ENCODE measurements around the gene MAP3K2.
A peak's percentile ranks its signal among the peaks of the same experiment; 100 is the strongest.

MAP3K2 gene

DNA sequence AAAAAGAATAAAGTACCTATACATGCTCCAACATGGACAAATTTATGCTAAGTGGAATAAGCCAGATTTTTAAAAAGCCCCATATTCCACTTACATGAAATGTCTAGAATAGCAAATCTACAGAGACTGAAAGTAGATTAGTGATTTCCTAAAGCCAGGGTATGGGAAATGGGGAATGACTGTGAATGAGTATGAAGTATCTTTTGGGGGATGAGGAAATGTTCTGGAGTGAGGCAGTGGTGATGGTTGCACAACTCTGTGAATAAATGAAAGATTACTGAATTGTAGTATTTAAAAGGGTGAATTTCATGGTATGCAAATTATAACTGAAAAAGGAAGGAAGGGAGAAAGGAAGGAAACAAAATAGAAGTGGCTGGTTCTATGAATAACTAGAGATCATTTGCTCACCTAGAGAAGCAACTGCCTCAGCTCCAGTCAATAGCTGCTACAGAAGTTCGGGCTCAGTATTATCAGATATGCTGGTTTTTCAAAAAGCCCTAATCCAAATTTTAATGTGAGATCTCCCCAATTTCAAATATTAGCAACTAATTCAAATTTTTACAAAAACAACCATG lies 39.3 kb downstream of the MAP3K2 start:
- H3K36me3 ChIP-seq (ENCODE audit: control insufficient read depth, insufficient read depth, low read length): no peaks in the 10 kb centered on the region
- no peaks in the 10 kb centered on the region for H3K27me3 ChIP-seq (replicated peaks; ENCODE audit: control insufficient read depth, insufficient read depth, low read length)
- no peak overlapping the region for H3K4me3 ChIP-seq (replicated peaks; ENCODE audit: low read depth, low read length)
- TF ChIP-seq, protein P1, sequence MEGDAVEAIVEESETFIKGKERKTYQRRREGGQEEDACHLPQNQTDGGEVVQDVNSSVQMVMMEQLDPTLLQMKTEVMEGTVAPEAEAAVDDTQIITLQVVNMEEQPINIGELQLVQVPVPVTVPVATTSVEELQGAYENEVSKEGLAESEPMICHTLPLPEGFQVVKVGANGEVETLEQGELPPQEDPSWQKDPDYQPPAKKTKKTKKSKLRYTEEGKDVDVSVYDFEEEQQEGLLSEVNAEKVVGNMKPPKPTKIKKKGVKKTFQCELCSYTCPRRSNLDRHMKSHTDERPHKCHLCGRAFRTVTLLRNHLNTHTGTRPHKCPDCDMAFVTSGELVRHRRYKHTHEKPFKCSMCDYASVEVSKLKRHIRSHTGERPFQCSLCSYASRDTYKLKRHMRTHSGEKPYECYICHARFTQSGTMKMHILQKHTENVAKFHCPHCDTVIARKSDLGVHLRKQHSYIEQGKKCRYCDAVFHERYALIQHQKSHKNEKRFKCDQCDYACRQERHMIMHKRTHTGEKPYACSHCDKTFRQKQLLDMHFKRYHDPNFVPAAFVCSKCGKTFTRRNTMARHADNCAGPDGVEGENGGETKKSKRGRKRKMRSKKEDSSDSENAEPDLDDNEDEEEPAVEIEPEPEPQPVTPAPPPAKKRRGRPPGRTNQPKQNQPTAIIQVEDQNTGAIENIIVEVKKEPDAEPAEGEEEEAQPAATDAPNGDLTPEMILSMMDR (IDR thresholded peaks at IDR 0.05; ENCODE audit: insufficient read depth, low read length, poor library complexity, severe bottlenecking): no peak
- DNase-seq (ENCODE audit: extremely low read depth, insufficient read length): no peak

- no peak overlapping the region for H3K4me3 ChIP-seq (replicated peaks; ENCODE audit: low read depth, low read length)
- no peaks in the 10 kb centered on the region for H3K27me3 ChIP-seq (replicated peaks; ENCODE audit: control insufficient read depth, insufficient read depth, low read length)
- no peaks in the 10 kb centered on the region for H3K36me3 ChIP-seq (ENCODE audit: control insufficient read depth, insufficient read depth, low read length)
- no peak for DNase-seq (ENCODE audit: extremely low read depth, insufficient read length)
- TF ChIP-seq, protein P1 (IDR thresholded peaks at IDR 0.05; ENCODE audit: insufficient read depth, low read length, poor library complexity, severe bottlenecking): no peak
Measured at GRCh38 chr2:127347734-127348392, 39.9 kb downstream of the MAP3K2 start.

- TF ChIP-seq, protein P1 (IDR thresholded peaks at IDR 0.05; ENCODE audit: insufficient read depth, low read length, poor library complexity, severe bottlenecking): no peak
- no peak overlapping the region for H3K4me3 ChIP-seq (replicated peaks; ENCODE audit: low read depth, low read length)
- no peak for DNase-seq (ENCODE audit: extremely low read depth, insufficient read length)
- H3K27me3 ChIP-seq (replicated peaks; ENCODE audit: control insufficient read depth, insufficient read depth, low read length): no peaks in the 10 kb centered on the region
- no peaks in the 10 kb centered on the region for H3K36me3 ChIP-seq (ENCODE audit: control insufficient read depth, insufficient read depth, low read length)
Measured at GRCh38 chr2:127347015-127347414, 40.8 kb downstream of the MAP3K2 start.

DNA sequence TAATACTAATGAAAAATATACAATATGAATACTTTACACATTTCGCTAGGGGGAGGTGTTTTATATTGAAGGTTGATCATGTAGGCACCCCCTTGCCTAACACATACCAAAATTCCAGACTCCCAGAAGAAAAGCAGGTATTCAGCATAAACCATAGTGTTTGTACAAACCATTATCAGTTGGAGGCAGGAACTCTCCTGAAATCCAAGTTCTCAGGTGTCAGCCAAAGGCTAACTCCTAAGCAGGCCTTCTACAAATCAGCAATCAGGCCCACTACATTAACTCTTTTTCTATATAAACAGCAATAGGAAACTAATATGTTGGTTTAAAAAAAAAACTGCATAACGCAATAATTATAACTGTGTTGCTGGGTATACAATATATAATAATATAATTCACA lies 44.5 kb downstream of the MAP3K2 start:
- DNase-seq (ENCODE audit: extremely low read depth, insufficient read length): no peak
- Histone ChIP-seq H3K27me3 (replicated peaks; ENCODE audit: control insufficient read depth, insufficient read depth, low read length) (no peaks in the 10 kb centered on the region), H3K36me3 (ENCODE audit: control insufficient read depth, insufficient read depth, low read length) (no peaks in the 10 kb centered on the region; the same call in 1 of the 2 replicates), H3K4me3 (replicated peaks; ENCODE audit: low read depth, low read length) (no peak overlapping the region)
- TF ChIP-seq, protein P1 (IDR thresholded peaks at IDR 0.05; ENCODE audit: insufficient read depth, low read length, poor library complexity, severe bottlenecking): no peak

GRCh38 chr2:127342101-127342500 lies 45.7 kb downstream of the MAP3K2 start:
- peak; percentile 56 for DNase-seq (ENCODE audit: extremely low read depth, insufficient read length)
- H3K36me3 ChIP-seq (ENCODE audit: control insufficient read depth, insufficient read depth, low read length): no peaks in the 10 kb centered on the region; the same call in 1 of the 2 replicates
- TF ChIP-seq, protein P1 (IDR thresholded peaks at IDR 0.05; ENCODE audit: insufficient read depth, low read length, poor library complexity, severe bottlenecking): no peak

More at GRCh38 chr2:127342101-127342500, 45.7 kb downstream of the MAP3K2 start:
- Histone ChIP-seq H3K27me3 (replicated peaks; ENCODE audit: control insufficient read depth, insufficient read depth, low read length) (no peaks in the 10 kb centered on the region), H3K4me3 (replicated peaks; ENCODE audit: low read depth, low read length) (no peak overlapping the region)

Data from GM06990 (cell line).